NCI-H2107 treated with DMSO at 0.1 percent for 48 hours (cell line): ENCODE data around the gene EME2.
A peak's percentile ranks its signal among the peaks of the same experiment; 100 is the strongest.

Experiments used
- DNase-seq: peaks from one replicate; lab custom pipeline; 2025; ENCODE audit not compliant: unreplicated experiment; lab: John Stamatoyannopoulos, UW

EME2 gene

DNA sequence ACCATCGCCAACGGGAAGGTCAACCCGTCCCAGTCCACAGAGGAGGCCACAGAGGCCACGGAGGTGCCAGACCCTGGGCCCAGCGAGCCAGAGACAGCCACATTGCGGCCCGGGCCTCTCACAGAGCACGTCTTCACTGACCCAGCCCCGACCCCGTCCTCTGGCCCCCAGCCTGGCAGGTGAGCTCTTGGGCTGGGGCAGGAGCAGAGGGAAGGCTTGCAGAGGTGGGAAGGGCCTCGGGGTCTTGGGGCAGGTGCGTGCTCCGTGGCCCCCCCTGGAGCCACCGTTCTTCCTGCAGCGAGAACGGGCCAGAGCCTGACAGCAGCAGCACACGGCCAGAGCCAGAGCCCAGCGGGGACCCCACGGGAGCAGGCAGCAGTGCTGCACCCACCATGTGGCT lies 6.4 kb upstream of the EME2 start:
- no peak for DNase-seq

DNA sequence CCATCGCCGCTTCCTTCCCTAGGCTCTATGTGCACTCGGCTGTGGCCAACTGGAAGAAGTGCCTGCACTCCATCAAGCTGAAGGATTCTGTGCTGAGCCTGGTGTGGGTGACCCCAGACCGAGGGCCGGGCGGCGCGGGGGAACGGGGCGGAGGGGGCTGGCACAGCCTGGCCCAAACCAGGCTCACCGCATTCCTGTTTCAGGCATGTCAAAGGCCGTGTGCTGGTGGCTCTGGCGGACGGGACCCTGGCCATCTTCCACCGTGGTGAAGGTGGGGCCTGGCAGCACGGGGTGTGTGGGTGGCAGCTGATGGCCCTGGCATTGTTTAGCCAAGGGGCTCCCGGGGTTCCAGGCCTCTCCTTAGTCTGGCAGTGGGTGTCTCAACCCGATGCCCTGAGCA lies 5.9 kb upstream of the EME2 start:
- DNase-seq = no peak

DNA sequence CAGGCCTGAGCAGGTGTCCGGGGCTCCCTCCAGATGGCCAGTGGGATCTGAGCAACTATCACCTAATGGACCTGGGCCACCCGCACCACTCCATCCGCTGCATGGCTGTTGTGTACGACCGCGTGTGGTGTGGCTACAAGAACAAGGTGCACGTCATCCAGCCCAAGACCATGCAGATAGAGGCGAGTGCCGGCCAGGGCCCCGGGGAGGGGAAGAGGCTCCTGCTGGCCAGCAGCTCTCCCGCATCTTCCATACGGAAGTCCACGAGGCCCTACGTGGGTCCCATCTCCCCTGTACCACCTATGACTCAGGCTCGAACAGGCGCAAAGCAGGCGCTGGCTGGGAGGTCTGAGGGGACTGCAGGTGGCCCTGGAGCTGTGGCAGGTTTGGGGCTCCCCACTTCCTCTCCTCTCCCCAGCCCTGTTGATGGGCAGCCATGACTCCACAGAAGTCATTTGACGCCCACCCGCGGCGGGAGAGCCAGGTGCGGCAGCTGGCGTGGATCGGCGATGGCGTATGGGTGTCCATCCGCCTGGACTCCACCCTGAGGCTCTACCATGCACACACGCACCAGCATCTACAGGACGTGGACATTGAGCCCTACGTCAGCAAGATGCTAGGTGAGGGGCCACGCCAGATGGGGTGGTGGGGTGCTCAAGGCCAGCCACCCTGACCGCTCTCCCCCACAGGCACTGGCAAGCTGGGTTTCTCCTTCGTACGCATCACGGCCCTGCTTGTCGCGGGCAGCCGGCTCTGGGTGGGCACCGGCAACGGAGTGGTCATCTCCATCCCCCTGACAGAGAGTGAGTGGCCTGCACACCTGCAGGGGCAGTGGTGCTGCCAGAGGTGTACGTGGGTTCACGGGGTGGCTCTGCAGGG lies 5.3 kb upstream of the EME2 start:
- DNase-seq = no peak

DNA sequence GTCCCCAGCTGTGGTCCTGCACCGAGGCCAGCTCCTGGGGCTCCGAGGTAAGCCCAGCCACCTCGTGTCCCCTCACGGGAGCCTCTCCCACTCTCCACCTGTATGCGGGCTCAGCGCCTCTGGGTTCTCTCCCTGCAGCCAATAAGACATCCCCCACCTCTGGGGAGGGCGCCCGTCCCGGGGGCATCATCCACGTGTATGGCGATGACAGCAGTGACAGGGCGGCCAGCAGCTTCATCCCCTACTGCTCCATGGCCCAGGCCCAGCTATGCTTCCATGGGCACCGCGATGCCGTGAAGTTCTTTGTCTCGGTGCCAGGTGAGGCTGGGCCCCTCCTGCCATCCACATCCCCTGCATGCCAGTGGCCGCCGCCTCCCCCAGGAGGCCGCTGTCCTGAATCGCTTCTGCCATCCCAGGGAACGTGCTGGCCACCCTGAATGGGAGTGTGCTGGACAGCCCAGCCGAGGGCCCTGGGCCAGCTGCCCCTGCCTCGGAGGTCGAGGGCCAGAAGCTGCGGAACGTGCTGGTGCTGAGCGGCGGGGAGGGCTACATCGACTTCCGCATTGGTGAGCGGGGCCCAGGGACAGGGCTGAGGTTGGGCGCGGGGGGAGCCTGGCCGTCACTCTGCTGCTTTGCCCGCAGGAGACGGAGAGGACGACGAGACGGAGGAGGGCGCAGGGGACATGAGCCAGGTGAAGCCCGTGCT lies 4.4 kb upstream of the EME2 start:
- DNase-seq = no peak

DNA sequence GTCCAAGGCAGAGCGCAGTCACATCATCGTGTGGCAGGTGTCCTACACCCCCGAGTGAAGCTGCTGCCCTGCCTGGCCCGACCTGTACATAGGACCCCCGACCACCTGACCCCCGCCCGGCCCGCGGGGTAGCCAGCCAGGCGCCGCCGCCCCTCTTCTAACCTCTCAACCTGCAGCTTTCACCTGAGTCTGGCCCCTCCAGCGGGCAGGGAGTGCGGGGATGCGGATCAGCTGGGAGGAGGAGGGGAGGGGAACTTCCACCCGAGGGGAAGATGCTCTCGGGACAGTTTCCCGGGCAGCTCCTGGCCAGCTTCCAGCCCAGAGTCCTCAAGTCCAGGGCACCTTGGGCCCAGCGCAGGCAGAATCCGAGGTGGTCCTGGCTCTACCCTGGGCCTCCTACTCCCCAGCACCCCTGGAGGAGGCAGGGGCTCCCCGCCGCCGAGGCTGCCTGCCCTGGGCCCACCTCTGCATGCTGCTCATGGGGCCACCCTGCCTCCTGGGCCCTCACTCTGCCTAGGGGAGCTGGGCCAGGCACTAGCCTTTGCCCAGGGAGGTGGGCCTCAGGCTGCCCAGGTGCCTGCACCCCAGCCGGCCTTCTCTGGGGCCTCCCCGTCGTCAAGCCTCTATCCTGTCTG lies 3.7 kb upstream of the EME2 start:
- no peak for DNase-seq

DNA sequence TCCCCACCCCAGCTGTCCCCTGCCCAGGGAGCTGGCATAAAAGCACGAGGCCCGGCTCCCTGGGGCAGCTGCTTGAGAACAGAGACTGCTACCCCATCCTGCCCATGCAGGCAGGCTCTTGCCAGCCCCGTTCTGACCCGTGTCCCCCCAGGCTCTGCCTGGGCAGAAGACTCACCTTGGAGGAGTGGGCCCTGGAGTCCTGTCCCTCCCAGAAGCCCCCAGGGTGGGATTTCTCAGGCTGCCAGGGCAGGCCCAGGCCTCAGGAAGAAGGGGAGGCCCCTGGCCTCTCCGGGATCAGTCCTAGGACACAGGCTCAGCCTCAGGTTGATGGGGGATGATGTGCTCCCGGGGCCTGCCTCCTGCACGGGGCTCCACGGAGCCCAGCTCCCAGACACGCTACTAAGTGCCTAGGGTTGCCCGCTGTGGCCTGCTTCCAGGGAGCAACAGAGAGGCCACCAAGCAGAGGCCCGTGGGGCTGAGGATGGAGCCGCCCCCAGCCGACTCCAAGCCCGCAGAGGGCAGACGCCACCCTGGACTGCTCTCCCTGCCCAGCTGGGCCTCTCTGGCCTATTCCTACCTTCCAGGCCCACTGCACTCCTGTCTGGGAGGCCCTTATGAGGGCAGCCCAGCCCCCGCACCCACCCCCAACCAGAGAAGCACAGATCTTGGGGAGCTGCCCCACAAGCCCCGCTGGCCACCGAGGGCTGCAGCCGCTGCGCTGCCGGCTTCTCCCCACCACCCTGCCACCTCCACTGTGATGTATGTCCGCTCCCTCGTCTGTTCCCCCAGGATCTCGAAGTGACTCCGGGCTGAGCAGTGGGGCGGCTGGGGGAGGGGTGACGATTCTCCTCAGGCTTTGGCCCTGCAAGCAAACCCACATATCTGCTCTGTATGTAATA lies 3.0 kb upstream of the EME2 start:
- DNase-seq = no peak

DNA sequence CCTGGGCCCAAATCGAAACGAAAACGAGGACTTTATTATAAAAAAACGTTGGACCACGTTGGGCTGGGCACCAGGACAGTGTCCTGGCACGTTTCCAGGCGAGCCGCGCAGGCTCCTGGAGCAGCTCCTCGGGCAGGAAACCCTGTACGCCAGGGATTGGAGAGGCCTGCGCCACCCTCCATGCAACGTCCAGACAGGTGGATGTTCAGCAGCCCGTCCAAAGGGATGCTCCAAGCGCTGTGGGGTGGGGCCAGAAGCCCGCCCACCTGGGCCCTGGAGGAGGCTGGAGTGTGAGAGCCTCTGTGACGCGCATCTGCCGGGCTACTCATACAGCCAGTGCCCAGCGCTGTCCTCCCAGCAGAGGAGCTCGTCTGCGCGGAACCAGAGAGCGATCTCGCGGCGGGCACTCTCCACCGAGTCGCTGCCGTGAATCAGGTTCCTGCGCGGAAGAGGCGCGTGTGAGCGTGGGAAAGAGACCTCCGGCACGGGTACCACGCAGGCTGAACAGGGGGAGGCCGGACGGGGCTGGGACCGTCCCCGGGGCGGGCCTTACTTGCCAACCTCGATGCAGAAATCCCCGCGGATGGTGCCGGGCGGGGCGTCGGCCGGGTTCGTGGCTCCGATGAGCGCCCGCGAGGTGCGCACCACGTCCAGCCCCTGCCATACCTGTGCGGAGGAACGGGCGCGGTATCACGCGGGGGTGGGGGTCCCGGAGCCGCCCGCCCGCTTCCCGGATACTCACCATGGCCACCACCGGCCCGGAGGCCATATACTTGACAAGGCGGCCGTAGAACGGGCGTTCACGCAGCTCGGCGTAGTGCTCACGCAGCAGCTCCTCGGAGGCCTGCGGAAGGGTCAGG lies 2.1 kb upstream of the EME2 start:
- peak; percentile 33 for DNase-seq

DNA sequence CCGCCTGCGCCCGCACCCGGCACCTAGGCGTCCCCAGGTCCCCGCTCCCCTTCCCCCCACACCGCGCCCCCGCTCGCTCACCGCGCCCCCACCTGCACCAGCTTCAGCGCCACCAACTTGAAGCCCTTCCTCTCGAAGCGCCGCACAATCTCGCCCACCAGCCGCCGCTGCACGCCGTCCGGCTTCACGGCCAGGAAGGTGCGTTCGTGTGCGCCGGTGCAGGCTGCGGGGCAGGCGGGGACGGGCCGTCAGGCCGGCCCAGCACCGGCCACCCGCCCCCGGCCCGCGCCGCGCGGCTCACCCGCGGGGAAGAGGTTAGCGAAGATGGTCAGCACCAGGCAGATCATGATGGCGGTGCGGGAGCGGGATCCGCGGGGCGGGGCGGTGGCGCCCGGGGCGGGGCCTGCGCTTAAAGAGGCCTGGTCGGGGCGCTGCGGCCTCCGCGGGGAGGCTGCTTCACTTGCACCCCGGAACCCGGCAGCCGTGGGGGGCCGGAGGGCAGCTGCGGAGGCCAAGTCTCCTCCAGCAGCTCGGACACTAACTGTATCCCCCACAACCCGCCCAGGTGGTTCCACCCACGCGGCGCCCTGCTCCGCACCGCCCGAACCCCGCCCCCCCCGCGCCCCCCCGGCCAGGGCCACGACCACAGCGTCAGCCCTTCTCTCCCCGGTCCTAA lies 1.3 kb upstream of the EME2 start, which contains the start of gene NME3:
Gene NME3 (minus strand): TSS at position 356 of the 676 bp plus-strand sequence. CDS start 9 bp downstream, at position 347.
- peak; percentile 9 for DNase-seq

DNA sequence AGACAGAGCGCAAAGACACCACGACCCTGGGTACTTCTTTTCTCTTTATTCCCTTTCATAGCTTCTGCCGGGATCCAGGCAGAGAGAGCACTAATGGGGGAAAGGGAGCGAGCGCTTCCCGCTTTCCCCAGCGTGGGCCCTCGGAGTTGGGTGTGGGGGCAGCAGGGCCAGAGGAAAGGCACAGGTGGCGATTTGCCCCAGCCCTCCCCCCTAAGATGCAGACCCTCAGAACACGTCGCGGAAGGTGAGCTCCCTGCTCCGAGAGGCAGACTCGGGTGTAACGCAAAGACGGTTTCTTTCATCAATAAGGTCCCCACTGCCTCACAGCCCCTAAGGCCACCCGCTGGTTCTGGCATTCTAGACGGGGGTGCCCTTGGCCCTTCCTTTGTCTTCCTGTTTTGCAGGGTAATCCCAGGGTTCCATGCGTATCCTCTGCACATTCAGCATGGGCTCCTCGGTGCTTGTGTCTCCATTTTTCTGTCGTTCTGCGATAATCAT lies 697 bp upstream of the EME2 start:
- DNase-seq = no peak

DNA sequence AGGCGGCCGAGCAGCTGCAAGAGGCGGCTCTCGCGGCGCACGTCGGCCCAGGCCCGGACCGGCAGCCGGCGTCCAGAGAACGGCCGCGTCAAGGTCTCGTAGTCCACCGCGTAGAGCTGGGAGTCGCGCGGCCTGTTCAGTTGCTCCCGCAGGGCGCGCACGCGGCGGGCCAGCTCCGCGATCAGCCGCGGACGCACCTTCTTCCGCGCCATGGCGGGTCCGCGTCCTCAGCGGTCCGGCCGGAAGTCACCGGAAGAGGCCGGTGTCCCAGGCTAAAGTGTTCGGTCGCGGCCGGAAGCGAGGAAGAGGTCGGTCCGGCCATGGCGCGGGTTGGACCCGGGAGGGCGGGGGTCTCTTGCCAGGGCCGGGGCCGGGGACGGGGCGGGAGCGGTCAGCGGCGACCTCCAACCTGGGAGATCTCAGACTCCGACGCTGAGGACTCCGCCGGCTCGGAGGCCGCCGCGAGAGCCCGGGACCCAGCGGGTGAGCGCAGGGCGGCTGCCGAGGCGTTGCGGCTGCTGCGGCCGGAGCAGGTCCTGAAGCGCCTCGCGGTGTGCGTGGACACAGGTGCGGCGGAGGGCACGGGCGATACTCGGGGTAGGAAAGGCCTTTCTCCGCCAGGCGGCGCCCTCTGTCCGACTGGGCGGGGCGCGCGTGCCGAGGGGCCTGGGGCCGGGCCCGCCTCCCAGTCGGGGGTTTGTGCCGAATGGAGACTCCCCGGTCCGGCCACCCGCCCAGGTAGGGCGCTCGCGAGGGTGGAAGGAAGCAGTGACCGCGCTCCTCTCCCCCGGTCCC lies 495 bp downstream of the EME2 start, which contains the start of gene MRPS34:
Gene MRPS34 (minus strand): TSS at position 227 of the 795 bp plus-strand sequence. CDS start 15 bp downstream, at position 212.
- peak; percentile 40 for DNase-seq

DNA sequence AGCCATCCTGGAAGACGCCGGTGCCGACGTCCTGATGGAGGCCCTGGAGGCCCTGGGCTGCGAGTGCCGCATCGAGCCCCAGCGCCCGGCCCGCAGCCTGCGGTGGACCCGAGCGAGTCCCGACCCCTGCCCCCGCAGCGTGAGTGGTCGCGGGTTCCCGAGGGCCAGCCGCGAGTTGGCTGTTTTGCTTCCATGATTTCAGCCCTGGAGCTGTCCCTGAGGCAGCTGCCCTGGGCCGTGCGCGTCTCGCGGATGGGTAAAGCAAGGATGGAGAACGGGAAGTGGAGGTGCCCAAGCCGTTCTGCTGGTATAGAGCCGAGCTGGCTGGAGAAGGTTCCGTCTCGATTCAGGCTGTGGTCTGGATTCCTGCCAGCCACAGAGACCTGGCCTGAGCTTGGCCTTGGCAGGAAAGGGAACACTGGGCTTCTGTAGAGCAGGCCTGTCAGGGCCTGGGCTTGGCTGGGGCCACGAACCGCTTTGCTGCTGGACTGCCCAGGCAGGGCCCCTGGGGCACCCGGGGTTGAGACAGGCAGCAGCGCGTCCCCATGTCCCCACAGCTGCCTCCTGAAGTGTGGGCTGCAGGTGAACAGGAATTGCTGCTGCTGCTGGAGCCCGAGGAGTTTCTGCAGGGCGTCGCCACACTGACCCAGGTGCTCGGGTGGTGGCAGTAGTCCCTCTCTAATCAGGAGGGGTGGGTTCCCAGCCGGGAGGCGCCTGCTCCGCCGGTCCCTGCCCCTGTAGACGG lies 1.3 kb downstream of the EME2 start:
- DNase-seq = no peak

DNA sequence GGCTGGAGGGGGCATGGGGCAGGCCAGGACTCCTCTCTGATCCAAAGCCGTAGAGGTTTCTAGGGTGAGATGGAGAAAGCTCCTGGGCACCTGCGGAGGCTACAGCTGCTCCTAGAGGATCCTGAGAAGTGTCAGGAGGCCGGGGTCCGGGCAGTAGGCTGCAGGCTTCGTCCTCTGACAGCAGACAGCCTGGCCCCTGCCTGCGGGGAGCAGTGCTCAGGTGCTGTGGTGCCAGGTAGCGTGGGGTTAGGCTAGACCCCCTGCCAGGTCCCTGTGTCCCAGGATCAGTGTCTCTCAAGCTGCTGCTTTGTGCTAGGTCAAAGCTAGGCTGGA lies 1.8 kb downstream of the EME2 start:
- DNase-seq = no peak

DNA sequence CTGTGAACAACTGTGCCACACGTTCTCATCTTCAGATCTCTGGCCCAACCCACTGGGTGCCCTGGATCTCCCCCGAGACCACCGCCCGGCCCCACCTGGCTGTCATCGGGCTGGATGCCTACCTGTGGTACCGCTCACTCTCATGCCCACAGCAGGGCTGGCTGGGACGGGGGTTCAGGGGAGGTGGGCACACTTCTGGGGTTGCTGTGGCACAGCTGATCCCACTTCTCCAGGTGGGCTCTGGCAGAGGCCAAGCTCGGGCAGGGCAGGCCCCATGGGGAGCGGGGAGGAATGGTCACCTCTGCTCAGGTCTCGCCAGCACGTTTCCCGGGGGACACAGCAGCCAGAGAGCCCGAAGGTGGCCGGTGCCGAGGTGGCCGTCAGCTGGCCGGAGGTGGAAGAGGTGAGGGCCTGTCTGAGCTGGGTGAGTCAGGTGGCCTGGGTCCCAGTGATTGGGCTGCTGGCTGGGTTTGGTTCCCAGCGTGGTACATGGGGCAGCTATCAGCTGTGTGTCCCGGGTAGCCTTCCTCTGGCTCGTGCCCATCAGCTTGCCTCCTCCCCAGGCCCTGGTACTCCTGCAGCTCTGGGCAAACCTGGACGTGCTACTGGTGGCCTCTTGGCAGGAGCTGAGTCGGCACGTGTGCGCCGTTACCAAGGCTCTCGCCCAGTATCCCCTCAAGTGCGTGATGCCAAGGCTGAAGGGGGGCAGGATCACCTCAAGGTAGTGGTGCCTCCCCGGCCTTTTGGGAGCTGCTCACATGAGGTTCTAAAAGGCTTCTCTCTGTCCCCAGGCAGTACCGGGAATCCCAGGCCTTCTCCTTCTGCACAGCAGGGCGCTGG lies 2.6 kb downstream of the EME2 start:
- DNase-seq = no peak

DNA sequence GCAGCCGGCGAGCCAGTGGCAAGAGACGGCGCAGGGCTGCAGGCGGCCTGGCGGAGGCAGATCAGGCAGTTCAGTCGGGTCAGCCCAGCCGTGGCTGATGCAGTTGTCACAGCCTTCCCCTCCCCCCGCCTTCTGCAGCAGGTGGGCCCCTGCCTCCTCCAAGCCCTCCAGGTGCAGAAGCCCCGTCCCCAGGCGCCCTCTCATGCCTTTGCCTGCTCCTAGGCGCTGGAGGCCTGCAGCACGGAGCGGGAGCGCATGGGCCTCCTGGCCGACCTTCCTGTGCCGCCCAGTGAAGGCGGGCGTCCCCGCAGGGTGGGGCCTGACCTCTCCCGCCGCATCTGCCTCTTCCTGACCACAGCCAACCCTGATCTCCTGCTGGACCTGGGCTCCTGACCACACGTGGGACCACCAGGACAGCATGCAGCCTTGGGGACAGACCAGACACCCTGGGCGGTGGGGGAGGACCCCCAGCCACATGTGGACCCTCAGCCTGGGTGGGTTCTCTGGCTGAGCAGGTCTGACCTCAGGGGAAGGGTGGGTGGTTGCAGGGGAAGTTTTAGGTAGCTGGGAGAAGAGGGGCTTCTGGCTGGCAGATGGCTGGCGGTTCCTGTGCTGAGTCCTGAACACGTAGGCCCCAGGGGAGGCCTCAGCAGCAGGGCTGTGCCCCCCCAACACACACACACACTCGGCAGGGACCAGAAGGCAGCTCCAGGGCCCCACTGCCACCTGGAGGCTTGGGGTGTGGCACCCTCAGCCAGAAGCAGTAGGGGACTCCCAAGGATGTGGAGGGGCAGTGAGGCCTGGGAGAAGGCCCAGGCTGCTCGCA lies 3.4 kb downstream of the EME2 start:
- no peak for DNase-seq

DNA sequence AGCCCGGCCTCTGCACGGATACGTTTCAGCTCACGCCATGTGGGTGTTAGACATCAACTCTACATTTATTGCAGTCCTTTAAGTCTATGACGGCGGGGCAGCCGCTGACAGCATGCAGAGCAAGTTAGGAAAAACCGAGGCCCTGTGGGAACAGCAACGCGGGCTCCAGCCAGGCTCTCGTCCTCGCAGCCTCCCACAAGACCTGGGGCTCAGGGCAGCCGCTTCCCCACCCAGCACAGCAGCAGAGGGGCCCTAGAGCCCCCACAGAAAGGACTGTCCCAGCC lies 4.0 kb downstream of the EME2 start:
- DNase-seq = no peak

DNA sequence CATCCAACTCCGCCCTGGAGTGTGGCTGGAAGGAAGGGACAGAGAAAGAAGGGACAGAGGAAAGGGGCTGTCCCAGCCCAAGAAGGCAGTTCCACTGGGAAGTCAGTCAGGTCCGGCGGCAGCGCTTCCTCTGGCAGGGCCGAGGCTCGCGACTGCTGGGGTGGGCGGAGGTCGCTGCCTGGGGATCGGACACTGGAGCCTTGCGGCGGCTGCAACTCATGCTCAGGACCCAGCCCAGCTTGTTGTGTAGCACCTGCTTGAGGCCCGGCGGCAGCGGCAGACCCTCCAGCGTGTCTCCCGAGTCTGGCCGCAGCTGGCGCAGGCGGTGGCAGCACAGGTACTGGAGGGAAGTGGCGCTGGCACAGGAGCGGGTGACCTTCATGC lies 4.4 kb downstream of the EME2 start:
- no peak for DNase-seq
